IMR-90 (cell line): ENCODE results near the gene TRIM2. TPM values are rescaled to one million over a fixed set of nuclear protein-coding genes. Genes with fewer than 3 reads are reported as not detected.

ENCODE experiments used
- ATAC-seq: fragments of 200-7000 bp; cut with Tn5 transposase; 2 replicates; pipeline ENCODE4 v1.9.1; 2020; ENCODE audit warnings: low read depth, mild to moderate bottlenecking, moderate library complexity
- BruUV-seq: library from RNA; stranded (reverse); fragments of 400-500 nt; replicated peaks from 2 replicates; lab custom pipeline; 2021; lab: Mats Ljungman, UMichigan
- CTCF ChIA-PET: fragments of 300-600 bp; formaldehyde crosslinking; extraction: SDS; loops from one replicate; lab custom pipeline; 2021; ENCODE audit warnings: antibody characterized with exemption; lab: Yijun Ruan, JAX
- POLR2A ChIA-PET: fragments of 300-600 bp; sonication (Branson Sonifier 250); formaldehyde crosslinking; loops from one replicate; lab custom pipeline; 2022; ENCODE audit warnings: antibody characterized with exemption; ENCODE audit not compliant: unreplicated experiment; lab: Charles Lee
- DNase-seq: peaks from one replicate; pipeline ENCODE4 v3.0.0; 2013
- H2AFZ ChIP-seq: replicated peaks from 2 replicates; pipeline ENCODE3; 2013; ENCODE audit warnings: low read length, mild to moderate bottlenecking; ENCODE audit not compliant: poor library complexity
- H2AK5ac ChIP-seq: 2 replicates; pipeline ENCODE4 v1.6.1; 2013; ENCODE audit warnings: low read depth, low read length, inconsistent platforms
- H2AK9ac ChIP-seq: replicated peaks from 2 replicates; pipeline ENCODE3; 2013; ENCODE audit warnings: mild to moderate bottlenecking, low read depth, low read length, moderate library complexity; ENCODE audit not compliant: poor library complexity
- H2BK120ac ChIP-seq: 2 replicates; pipeline ENCODE4 v1.6.1; 2013; ENCODE audit warnings: low read depth, low read length, inconsistent platforms
- H2BK15ac ChIP-seq: 3 replicates; pipeline ENCODE4 v1.6.1; 2013; ENCODE audit warnings: low read depth, low read length, inconsistent platforms
- H2BK20ac ChIP-seq: 2 replicates; pipeline ENCODE4 v1.6.1; 2013; ENCODE audit warnings: low read depth, mild to moderate bottlenecking, inconsistent platforms, low read length, moderate library complexity
- H2BK5ac ChIP-seq: 2 replicates; pipeline ENCODE4 v1.6.1; 2013; ENCODE audit warnings: mild to moderate bottlenecking, low read depth, low read length, inconsistent platforms; ENCODE audit not compliant: poor library complexity, severe bottlenecking
- H3K14ac ChIP-seq: replicated peaks from 2 replicates; pipeline ENCODE4 v1.6.1; 2013; ENCODE audit warnings: low read depth, low read length, inconsistent platforms
- H3K18ac ChIP-seq: 2 replicates; pipeline ENCODE4 v1.6.1; 2013; ENCODE audit warnings: low read depth, low read length, control low read depth
- H3K23ac ChIP-seq: 2 replicates; pipeline ENCODE4 v1.6.1; 2013; ENCODE audit warnings: low read depth, low read length, inconsistent platforms
- H3K27ac ChIP-seq: 2 replicates; pipeline ENCODE4 v1.5.1; 2013; ENCODE audit warnings: mild to moderate bottlenecking, control low read depth, low read length; ENCODE audit not compliant: insufficient read depth
- H3K27me3 ChIP-seq: 2 replicates; pipeline ENCODE4 v1.6.1; 2013; ENCODE audit warnings: low read length; ENCODE audit not compliant: control insufficient read depth, insufficient read depth
- H3K36me3 ChIP-seq: 2 replicates; pipeline ENCODE4 v1.6.1; 2013; ENCODE audit warnings: low read length, mixed read lengths; ENCODE audit not compliant: control insufficient read depth, insufficient read depth
- H3K4ac ChIP-seq: 2 replicates; pipeline ENCODE4 v1.6.1; 2013; ENCODE audit warnings: low read depth, low read length, inconsistent platforms
- H3K4me1 ChIP-seq: 2 replicates; pipeline ENCODE4 v1.6.1; 2013; ENCODE audit warnings: low read length, mixed read lengths; ENCODE audit not compliant: control insufficient read depth, insufficient read depth
- H3K4me2 ChIP-seq: 2 replicates; pipeline ENCODE4 v1.6.1; 2013; ENCODE audit warnings: low read depth, mild to moderate bottlenecking, control low read depth, low read length, moderate library complexity
- H3K4me3 ChIP-seq: 2 replicates; pipeline ENCODE4 v1.5.1; 2013; ENCODE audit warnings: low read depth, mild to moderate bottlenecking, control low read depth, low read length, moderate library complexity; ENCODE audit not compliant: insufficient read depth
- H3K56ac ChIP-seq: 2 replicates; pipeline ENCODE4 v1.6.1; 2013; ENCODE audit warnings: low read length, inconsistent platforms; ENCODE audit not compliant: insufficient read depth; ENCODE audit errors: extremely low read depth
- H3K79me1 ChIP-seq, 2 experiments: 2 replicates each; pipeline ENCODE4 v1.6.1; 2013; ENCODE audit warnings: low read length in 2 of 2, inconsistent platforms in 1 of 2, low read depth in 1 of 2
- H3K9ac ChIP-seq: 2 replicates; pipeline ENCODE4 v1.6.1; 2013; ENCODE audit warnings: low read depth, low read length, control low read depth
- H3K9me1 ChIP-seq: 2 replicates; pipeline ENCODE4 v1.6.1; 2013; ENCODE audit warnings: low read length, inconsistent platforms; ENCODE audit not compliant: insufficient read depth
- H3K9me3 ChIP-seq: 2 replicates; pipeline ENCODE4 v1.6.1; 2013; ENCODE audit warnings: low read length; ENCODE audit not compliant: control insufficient read depth, insufficient read depth
- H4K20me1 ChIP-seq: 2 replicates; pipeline ENCODE4 v1.6.1; 2013; ENCODE audit warnings: low read length, inconsistent platforms; ENCODE audit not compliant: insufficient read depth
- H4K5ac ChIP-seq: 2 replicates; pipeline ENCODE4 v1.6.1; 2013; ENCODE audit warnings: mild to moderate bottlenecking, low read depth, low read length, control low read depth
- H4K8ac ChIP-seq, 2 experiments: 2 replicates each; pipeline ENCODE4 v1.6.1; 2013; ENCODE audit warnings: low read depth in 2 of 2, low read length in 2 of 2, control low read depth in 1 of 2, inconsistent platforms in 1 of 2
- H4K91ac ChIP-seq: 2 replicates; pipeline ENCODE4 v1.6.1; 2013; ENCODE audit warnings: low read depth, low read length, inconsistent platforms; ENCODE audit not compliant: insufficient read depth
- BHLHE40 ChIP-seq: fragments of 150-350 bp; IDR thresholded peaks from 2 replicates; pipeline ENCODE4 v1.6.1; 2016; ENCODE audit warnings: mild to moderate bottlenecking, low read depth, low read length
- CEBPB ChIP-seq: IDR thresholded peaks from 2 replicates; pipeline ENCODE4 v1.6.1; 2012; ENCODE audit warnings: low read depth, low read length, improper control_type of control experiment
- CHD1 ChIP-seq: IDR thresholded peaks from 2 replicates; pipeline ENCODE4 v1.6.1; 2012; ENCODE audit warnings: low read depth, low read length, improper control_type of control experiment
- CTCF ChIP-seq: conservative IDR thresholded peaks from 2 replicates; pipeline ENCODE4 v1.5.1; 2012; ENCODE audit warnings: mild to moderate bottlenecking, low read depth, low read length, improper control_type of control experiment
- ELK1 ChIP-seq: fragments of 150-350 bp; IDR thresholded peaks from 2 replicates; pipeline ENCODE4 v1.6.1; 2016; ENCODE audit warnings: low read depth, mild to moderate bottlenecking, low read length, moderate library complexity, borderline replicate concordance
- MAFK ChIP-seq: IDR thresholded peaks from 2 replicates; pipeline ENCODE4 v1.6.1; 2012; ENCODE audit warnings: low read depth, low read length, improper control_type of control experiment
- MAZ ChIP-seq: IDR thresholded peaks from 2 replicates; pipeline ENCODE4 v1.6.1; 2012; ENCODE audit warnings: low read depth, mild to moderate bottlenecking, low read length, improper control_type of control experiment, moderate library complexity, borderline replicate concordance
- NFE2L2 ChIP-seq: fragments of 150-350 bp; IDR thresholded peaks from 2 replicates; pipeline ENCODE4 v1.6.1; 2016; ENCODE audit warnings: low read depth, mild to moderate bottlenecking, low read length
- POLR2A ChIP-seq: IDR thresholded peaks from 2 replicates; pipeline ENCODE4 v1.6.1; 2012; ENCODE audit warnings: mild to moderate bottlenecking, low read depth, low read length
- RAD21 ChIP-seq: IDR thresholded peaks from 2 replicates; pipeline ENCODE4 v1.6.1; 2012; ENCODE audit warnings: low read length, improper control_type of control experiment
- RCOR1 ChIP-seq: IDR thresholded peaks from 2 replicates; pipeline ENCODE4 v1.6.1; 2012; ENCODE audit warnings: mild to moderate bottlenecking, low read length, improper control_type of control experiment; ENCODE audit not compliant: insufficient replicate concordance
- SMC3 ChIP-seq: fragments of 150-350 bp; IDR thresholded peaks from 2 replicates; pipeline ENCODE4 v1.6.1; 2016; ENCODE audit warnings: low read depth, mild to moderate bottlenecking, antibody characterized with exemption, low read length, moderate library complexity
- WGBS, 2 experiments: methylation state at CpG; one replicate each; pipeline versions ENCODE4 v1.1.5 to v1.1.7; 2013; ENCODE audit warnings: missing lambda C conversion rate in 2 of 2; ENCODE audit not compliant: insufficient read length in 1 of 2; ENCODE audit errors: extremely low coverage in 2 of 2; 5-methylcytosine and 5-hydroxymethylcytosine counted together
- dilution Hi-C: fragments of 300-500 bp; cut with HindIII; formaldehyde crosslinking; loops from one replicate; pipeline ENCODE4 v1.14.3; 2018; ENCODE audit warnings: low sequenced_read_pairs; ENCODE audit not compliant: unreplicated experiment
- in situ Hi-C: fragments of 300-500 bp; cut with MboI; formaldehyde crosslinking; loops from 3 replicates; pipeline ENCODE4 v1.14.3; 2019; ENCODE audit warnings: low sequenced_read_pairs, inconsistent platforms, mixed read lengths
- intact Hi-C: fragments of 100-400 bp; cut with micrococcal nuclease; formaldehyde crosslinking; loops from 2 replicates; pipeline ENCODE4 v1.10.0; 2022
- polyA plus RNA-seq, 3 experiments: library from polyadenylated mRNA; depleted of rRNA; stranded (reverse); fragments of >200 nt; gene quantifications; 2 replicates each; pipeline ENCODE4 v1.2.3, GENCODE V29; 2012; ENCODE audit warnings: low replicate concordance in 1 of 3
- total RNA-seq: library from RNA; depleted of rRNA; stranded (reverse); fragments of >200 nt; gene quantifications from 2 replicates; pipeline ENCODE4 v1.2.3, GENCODE V29; 2012

The TRIM2 gene
- total and polyA plus RNA-seq, 2 of the 4 experiments (the other 2 are of a cell fraction) = 16.0 to 64.2 TPM

GRCh38 chr4:153205757-153206156 is 1.5 kb downstream of the TRIM2 start:
- H3K9ac ChIP-seq = no peak overlapping the region
- no peak overlapping the region for H2BK15ac ChIP-seq
- no peak overlapping the region for H3K23ac ChIP-seq
- no peaks in the 10 kb centered on the region for H3K9me1 ChIP-seq
- no peak overlapping the region for H4K8ac ChIP-seq
- H3K9me3 ChIP-seq = no peaks in the 10 kb centered on the region
- POLR2A ChIA-PET = no interaction called here
- no peak overlapping the region for H3K4me2 ChIP-seq
- H4K5ac ChIP-seq = no peak overlapping the region
- CTCF ChIA-PET = no interaction called here
- H4K20me1 ChIP-seq = no peaks in the 10 kb centered on the region
- H3K79me1 ChIP-seq = no peaks in the 10 kb centered on the region
- dilution Hi-C loops = no loop called here
- no TSS peak for BruUV-seq
- no peak overlapping the region for H2BK120ac ChIP-seq
- TF ChIP-seq NFE2L2 = no peak
- TF ChIP-seq CEBPB = no peak
- no peak for TF ChIP-seq POLR2A
- TF ChIP-seq CTCF = no peak
- TF ChIP-seq MAZ = no peak
- no peak for TF ChIP-seq RAD21
- no peak for TF ChIP-seq RCOR1
- no peak for TF ChIP-seq BHLHE40
- TF ChIP-seq SMC3 = no peak
- TF ChIP-seq CHD1 = no peak
- no peak for TF ChIP-seq MAFK
- no peak for TF ChIP-seq ELK1
- H2AK5ac ChIP-seq = no peak overlapping the region
- H3K14ac ChIP-seq = no peak overlapping the region
- H2BK20ac ChIP-seq = no peak overlapping the region
- H3K4ac ChIP-seq = no peak overlapping the region
- H3K27ac ChIP-seq = no peak overlapping the region
- no peak overlapping the region for H2BK5ac ChIP-seq
- no peaks in the 10 kb centered on the region for H3K36me3 ChIP-seq
- no peaks in the 10 kb centered on the region for H3K27me3 ChIP-seq
- H2AK9ac ChIP-seq = no peak overlapping the region
- in situ Hi-C loops = no loop called here
- no peak overlapping the region for H3K4me3 ChIP-seq
- H3K56ac ChIP-seq = no peak overlapping the region
- no peak overlapping the region for H3K18ac ChIP-seq
- H2AFZ ChIP-seq = no peak overlapping the region
- intact Hi-C loops = no loop called here
- H4K91ac ChIP-seq = no peak overlapping the region
- peaks cover 4% of the 10 kb centered on the region for H3K4me1 ChIP-seq
- no peak for ATAC-seq
- no peak for DNase-seq
- no CpG with 5 or more reads among the region's 5 CpGs for WGBS, 2 experiments
